IMR-90 (cell line): ENCODE results near the gene KRTAP5-1. TPM values are rescaled to one million over a fixed set of nuclear protein-coding genes. Genes with fewer than 3 reads are reported as not detected.

ENCODE experiments used
- ATAC-seq: fragments of 200-7000 bp; cut with Tn5 transposase; 2 replicates; pipeline ENCODE4 v1.9.1; 2020; ENCODE audit warnings: low read depth, mild to moderate bottlenecking, moderate library complexity
- BruUV-seq: library from RNA; stranded (reverse); fragments of 400-500 nt; replicated peaks from 2 replicates; lab custom pipeline; 2021; lab: Mats Ljungman, UMichigan
- CTCF ChIA-PET: fragments of 300-600 bp; formaldehyde crosslinking; extraction: SDS; loops from one replicate; lab custom pipeline; 2021; ENCODE audit warnings: antibody characterized with exemption; lab: Yijun Ruan, JAX
- POLR2A ChIA-PET: fragments of 300-600 bp; sonication (Branson Sonifier 250); formaldehyde crosslinking; loops from one replicate; lab custom pipeline; 2022; ENCODE audit warnings: antibody characterized with exemption; ENCODE audit not compliant: unreplicated experiment; lab: Charles Lee
- DNase-seq: peaks from one replicate; pipeline ENCODE4 v3.0.0; 2013
- H2AFZ ChIP-seq: replicated peaks from 2 replicates; pipeline ENCODE3; 2013; ENCODE audit warnings: low read length, mild to moderate bottlenecking; ENCODE audit not compliant: poor library complexity
- H2AK5ac ChIP-seq: 2 replicates; pipeline ENCODE4 v1.6.1; 2013; ENCODE audit warnings: low read depth, low read length, inconsistent platforms
- H2AK9ac ChIP-seq: replicated peaks from 2 replicates; pipeline ENCODE3; 2013; ENCODE audit warnings: mild to moderate bottlenecking, low read depth, low read length, moderate library complexity; ENCODE audit not compliant: poor library complexity
- H2BK120ac ChIP-seq: 2 replicates; pipeline ENCODE4 v1.6.1; 2013; ENCODE audit warnings: low read depth, low read length, inconsistent platforms
- H2BK15ac ChIP-seq: 3 replicates; pipeline ENCODE4 v1.6.1; 2013; ENCODE audit warnings: low read depth, low read length, inconsistent platforms
- H2BK20ac ChIP-seq: 2 replicates; pipeline ENCODE4 v1.6.1; 2013; ENCODE audit warnings: low read depth, mild to moderate bottlenecking, inconsistent platforms, low read length, moderate library complexity
- H2BK5ac ChIP-seq: 2 replicates; pipeline ENCODE4 v1.6.1; 2013; ENCODE audit warnings: mild to moderate bottlenecking, low read depth, low read length, inconsistent platforms; ENCODE audit not compliant: poor library complexity, severe bottlenecking
- H3K14ac ChIP-seq: replicated peaks from 2 replicates; pipeline ENCODE4 v1.6.1; 2013; ENCODE audit warnings: low read depth, low read length, inconsistent platforms
- H3K18ac ChIP-seq: 2 replicates; pipeline ENCODE4 v1.6.1; 2013; ENCODE audit warnings: low read depth, low read length, control low read depth
- H3K23ac ChIP-seq: 2 replicates; pipeline ENCODE4 v1.6.1; 2013; ENCODE audit warnings: low read depth, low read length, inconsistent platforms
- H3K27ac ChIP-seq: 2 replicates; pipeline ENCODE4 v1.5.1; 2013; ENCODE audit warnings: mild to moderate bottlenecking, control low read depth, low read length; ENCODE audit not compliant: insufficient read depth
- H3K27me3 ChIP-seq: 2 replicates; pipeline ENCODE4 v1.6.1; 2013; ENCODE audit warnings: low read length; ENCODE audit not compliant: control insufficient read depth, insufficient read depth
- H3K36me3 ChIP-seq: 2 replicates; pipeline ENCODE4 v1.6.1; 2013; ENCODE audit warnings: low read length, mixed read lengths; ENCODE audit not compliant: control insufficient read depth, insufficient read depth
- H3K4ac ChIP-seq: 2 replicates; pipeline ENCODE4 v1.6.1; 2013; ENCODE audit warnings: low read depth, low read length, inconsistent platforms
- H3K4me1 ChIP-seq: 2 replicates; pipeline ENCODE4 v1.6.1; 2013; ENCODE audit warnings: low read length, mixed read lengths; ENCODE audit not compliant: control insufficient read depth, insufficient read depth
- H3K4me2 ChIP-seq: 2 replicates; pipeline ENCODE4 v1.6.1; 2013; ENCODE audit warnings: low read depth, mild to moderate bottlenecking, control low read depth, low read length, moderate library complexity
- H3K4me3 ChIP-seq: 2 replicates; pipeline ENCODE4 v1.5.1; 2013; ENCODE audit warnings: low read depth, mild to moderate bottlenecking, control low read depth, low read length, moderate library complexity; ENCODE audit not compliant: insufficient read depth
- H3K56ac ChIP-seq: 2 replicates; pipeline ENCODE4 v1.6.1; 2013; ENCODE audit warnings: low read length, inconsistent platforms; ENCODE audit not compliant: insufficient read depth; ENCODE audit errors: extremely low read depth
- H3K79me1 ChIP-seq, 2 experiments: 2 replicates each; pipeline ENCODE4 v1.6.1; 2013; ENCODE audit warnings: low read length in 2 of 2, inconsistent platforms in 1 of 2, low read depth in 1 of 2
- H3K9ac ChIP-seq: 2 replicates; pipeline ENCODE4 v1.6.1; 2013; ENCODE audit warnings: low read depth, low read length, control low read depth
- H3K9me1 ChIP-seq: 2 replicates; pipeline ENCODE4 v1.6.1; 2013; ENCODE audit warnings: low read length, inconsistent platforms; ENCODE audit not compliant: insufficient read depth
- H3K9me3 ChIP-seq: 2 replicates; pipeline ENCODE4 v1.6.1; 2013; ENCODE audit warnings: low read length; ENCODE audit not compliant: control insufficient read depth, insufficient read depth
- H4K20me1 ChIP-seq: 2 replicates; pipeline ENCODE4 v1.6.1; 2013; ENCODE audit warnings: low read length, inconsistent platforms; ENCODE audit not compliant: insufficient read depth
- H4K5ac ChIP-seq: 2 replicates; pipeline ENCODE4 v1.6.1; 2013; ENCODE audit warnings: mild to moderate bottlenecking, low read depth, low read length, control low read depth
- H4K8ac ChIP-seq, 2 experiments: 2 replicates each; pipeline ENCODE4 v1.6.1; 2013; ENCODE audit warnings: low read depth in 2 of 2, low read length in 2 of 2, control low read depth in 1 of 2, inconsistent platforms in 1 of 2
- H4K91ac ChIP-seq: 2 replicates; pipeline ENCODE4 v1.6.1; 2013; ENCODE audit warnings: low read depth, low read length, inconsistent platforms; ENCODE audit not compliant: insufficient read depth
- FOS ChIP-seq: fragments of 150-350 bp; IDR thresholded peaks from 2 replicates; pipeline ENCODE4 v1.6.1; 2016; ENCODE audit warnings: low read depth, low read length
- WGBS, 2 experiments: methylation state at CpG; one replicate each; pipeline versions ENCODE4 v1.1.5 to v1.1.7; 2013; ENCODE audit warnings: missing lambda C conversion rate in 2 of 2; ENCODE audit not compliant: insufficient read length in 1 of 2; ENCODE audit errors: extremely low coverage in 2 of 2; 5-methylcytosine and 5-hydroxymethylcytosine counted together
- dilution Hi-C: fragments of 300-500 bp; cut with HindIII; formaldehyde crosslinking; loops from one replicate; pipeline ENCODE4 v1.14.3; 2018; ENCODE audit warnings: low sequenced_read_pairs; ENCODE audit not compliant: unreplicated experiment
- in situ Hi-C: fragments of 300-500 bp; cut with MboI; formaldehyde crosslinking; loops from 3 replicates; pipeline ENCODE4 v1.14.3; 2019; ENCODE audit warnings: low sequenced_read_pairs, inconsistent platforms, mixed read lengths
- intact Hi-C: fragments of 100-400 bp; cut with micrococcal nuclease; formaldehyde crosslinking; loops from 2 replicates; pipeline ENCODE4 v1.10.0; 2022
- polyA plus RNA-seq, 3 experiments: library from polyadenylated mRNA; depleted of rRNA; stranded (reverse); fragments of >200 nt; gene quantifications; 2 replicates each; pipeline ENCODE4 v1.2.3, GENCODE V29; 2012; ENCODE audit warnings: low replicate concordance in 1 of 3
- total RNA-seq: library from RNA; depleted of rRNA; stranded (reverse); fragments of >200 nt; gene quantifications from 2 replicates; pipeline ENCODE4 v1.2.3, GENCODE V29; 2012

Gene KRTAP5-1
- total and polyA plus RNA-seq, 2 of the 4 experiments (the other 2 are of a cell fraction), result not detected

- no peak for ATAC-seq
- BruUV-seq, result no TSS peak
- POLR2A ChIA-PET, result no interaction called here
Observed at GRCh38 chr11:1565173-1565903, 19.7 kb downstream of the KRTAP5-1 start.

More at GRCh38 chr11:1565173-1565903, 19.7 kb downstream of the KRTAP5-1 start:
- Histone ChIP-seq H3K56ac (no peak overlapping the region), H3K4ac (no peak overlapping the region), H2AK5ac (no peak overlapping the region), H3K9me3 (no peaks in the 10 kb centered on the region), H3K4me3 (no peak overlapping the region), H4K91ac (no peak overlapping the region), H3K18ac (no peak overlapping the region), H4K5ac (no peak overlapping the region), H3K9ac (no peak overlapping the region), H3K36me3 (peaks cover 9% of the 10 kb centered on the region), H2AFZ (no peak overlapping the region), H3K23ac (no peak overlapping the region), H3K4me2 (no peak overlapping the region), H3K14ac (no peak overlapping the region), H3K27me3 (no peaks in the 10 kb centered on the region), H3K27ac (no peak overlapping the region), H2BK5ac (no peak overlapping the region), H2BK120ac (no peak overlapping the region), H2BK15ac (no peak overlapping the region), H2AK9ac (peak overlapping the region; percentile 15), H2BK20ac (no peak overlapping the region), H4K20me1 (peaks cover 70% of the 10 kb centered on the region), H3K4me1 (peaks cover 8% of the 10 kb centered on the region; the same call in 1 of the 2 replicates), H3K9me1 (peaks cover 9% of the 10 kb centered on the region), H3K79me1 (peaks cover 8 to 30% of the 10 kb centered on the region in 2 experiments; a peak in 2 of 4 replicates), H4K8ac (no peak overlapping the region)
- intact Hi-C loops (no loop called here), in situ Hi-C loops (no loop called here), dilution Hi-C loops (no loop called here)
- 78% methylated on average over 12 of the region's 28 CpGs; no CpG with 5 or more reads in 1 of the 2 experiments for WGBS, 2 experiments
- CTCF ChIA-PET, result interaction anchor here (1.5 kb wide), 1 partner anchor 9 kb away, joined by 5 read pairs; no protein-coding TSS in a partner anchor
- TF ChIP-seq FOS, result no peak
- DNase-seq, result no peak
